Measurements from ENCODE around the gene PDE1C.

DNA sequence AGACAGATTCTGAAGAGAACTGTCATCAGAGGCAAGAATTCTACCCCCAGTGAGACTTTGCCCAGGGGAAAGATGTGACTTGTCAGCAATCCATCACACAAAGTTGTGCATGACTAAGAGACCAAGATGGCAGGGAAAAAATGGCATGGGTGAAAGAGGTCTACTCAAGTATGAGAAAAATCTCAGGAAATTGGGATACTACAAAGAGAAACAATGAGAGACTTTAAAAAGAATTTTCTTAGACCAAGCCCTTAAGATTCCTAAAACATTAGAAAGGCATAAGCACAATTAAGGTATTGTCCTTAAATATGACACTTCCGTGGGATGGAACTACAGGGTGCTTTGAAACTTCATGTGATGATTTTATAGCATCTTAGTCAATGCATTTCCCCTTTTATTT lies 45.6 kb upstream of the PDE1C start:
- TF ChIP-seq CTCF (IDR thresholded peaks at IDR 0.05) (no peak), EP300 (IDR thresholded peaks at IDR 0.05; ENCODE audit: borderline replicate concordance in 1 of 2, low read depth in 1 of 2, low read length in 1 of 2) (peak in 1 of 2 experiments; percentile 40; a peak in 1 of 4 replicates), YY1 (IDR thresholded peaks at IDR 0.05; ENCODE audit: low read depth) (no peak), SIN3A (IDR thresholded peaks at IDR 0.05; ENCODE audit: borderline replicate concordance, low read depth, low read length) (no peak), REST (IDR thresholded peaks at IDR 0.05; ENCODE audit: low read depth, low read length) (no peak), JUND (IDR thresholded peaks at IDR 0.05) (peak; percentile 51), RCOR1 (IDR thresholded peaks at IDR 0.05; ENCODE audit: low read length) (no peak), FOSL2 (IDR thresholded peaks at IDR 0.05; ENCODE audit: borderline replicate concordance, low read depth) (peak; percentile 44; the same call in 1 of the 2 replicates), NRF1 (IDR thresholded peaks at IDR 0.05; ENCODE audit: low read depth, low read length) (no peak), SMC3 (IDR thresholded peaks at IDR 0.05; ENCODE audit: low read depth, low read length) (no peak), FOXJ3 (CRISPR knock-in tag; IDR thresholded peaks at IDR 0.05) (no peak), POLR2AphosphoS5 (IDR thresholded peaks at IDR 0.05; ENCODE audit: low read depth, low read length) (no peak), CHD2 (IDR thresholded peaks at IDR 0.05; ENCODE audit: low read length, partially characterized antibody) (no peak)
- TF ChIP-seq, protein P1, sequence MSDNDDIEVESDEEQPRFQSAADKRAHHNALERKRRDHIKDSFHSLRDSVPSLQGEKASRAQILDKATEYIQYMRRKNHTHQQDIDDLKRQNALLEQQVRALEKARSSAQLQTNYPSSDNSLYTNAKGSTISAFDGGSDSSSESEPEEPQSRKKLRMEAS (IDR thresholded peaks at IDR 0.05; ENCODE audit: low read depth): no peak

All from SK-N-SH (cell line).